CD14-positive monocyte (primary cell): Measurements from ENCODE around the gene LUZP1. TPM values are rescaled to one million over a fixed set of nuclear protein-coding genes. Genes with fewer than 3 reads are reported as not detected.

Experiments
- DNase-seq, 3 donors: peaks; one replicate each; pipeline ENCODE4 v3.0.0-alpha.2; 2011 to 2022
- H2AFZ ChIP-seq: 2 replicates; pipeline ENCODE4 v1.6.0; 2012; ENCODE audit warnings: mild to moderate bottlenecking, low read depth, low read length, inconsistent platforms; ENCODE audit not compliant: insufficient read depth, poor library complexity, severe bottlenecking
- H3K27ac ChIP-seq, 2 donors: 1 replicate in 1 of 2; 2 replicates in 1 of 2; pipeline ENCODE4 v1.5.1; 2012 to 2013; ENCODE audit warnings: low read length in 2 of 2, control low read depth in 1 of 2, inconsistent platforms in 1 of 2, low read depth in 1 of 2, mild to moderate bottlenecking in 1 of 2
- H3K27me3 ChIP-seq, 2 donors: one replicate each; pipeline versions ENCODE4 v1.6.0 to v1.6.1; 2011 to 2013; ENCODE audit warnings: low read length in 2 of 2; ENCODE audit not compliant: control insufficient read depth in 2 of 2, insufficient read depth in 2 of 2
- H3K36me3 ChIP-seq, 2 donors: replicated peaks in 1 of 2; 1 replicate in 1 of 2; 2 replicates in 1 of 2; pipeline versions ENCODE4 v1.5.1 to v1.6.1; 2012 to 2013; ENCODE audit warnings: low read length in 2 of 2, control low read depth in 1 of 2, inconsistent platforms in 1 of 2, mild to moderate bottlenecking in 1 of 2; ENCODE audit not compliant: insufficient read depth in 2 of 2, control insufficient read depth in 1 of 2
- H3K4me1 ChIP-seq, 2 donors: 1 replicate in 1 of 2; 2 replicates in 1 of 2; pipeline versions ENCODE4 v1.5.1 to v1.6.1; 2012 to 2013; ENCODE audit warnings: low read length in 2 of 2, control low read depth in 1 of 2, inconsistent platforms in 1 of 2, mild to moderate bottlenecking in 1 of 2, moderate library complexity in 1 of 2; ENCODE audit not compliant: insufficient read depth in 2 of 2, control insufficient read depth in 1 of 2
- H3K4me2 ChIP-seq: replicated peaks from 2 replicates; pipeline ENCODE3; 2012; ENCODE audit warnings: low read length, moderate library complexity, mild to moderate bottlenecking; ENCODE audit not compliant: poor library complexity, severe bottlenecking; ENCODE audit errors: extremely low read depth
- H3K4me3 ChIP-seq, 3 experiments: fragments of 200-600 bp in 1 of 3; sonication (generic) in 1 of 3; replicated peaks in 1 of 3; 1 replicate in 2 of 3; 2 replicates in 1 of 3; pipeline ENCODE4 v1.5.1; 2011 to 2013; ENCODE audit warnings: low read length in 3 of 3, mild to moderate bottlenecking in 3 of 3, control low read depth in 2 of 3, low read depth in 2 of 3, inconsistent platforms in 1 of 3, moderate library complexity in 1 of 3
- H3K79me2 ChIP-seq: 2 replicates; pipeline ENCODE4 v1.6.0; 2012; ENCODE audit warnings: mild to moderate bottlenecking, control low read depth, inconsistent platforms, low read length, moderate library complexity; ENCODE audit not compliant: insufficient read depth
- H3K9ac ChIP-seq: 2 replicates; pipeline ENCODE4 v1.6.0; 2017; ENCODE audit warnings: low read length, mild to moderate bottlenecking; ENCODE audit not compliant: insufficient read depth, poor library complexity, severe bottlenecking
- H3K9me3 ChIP-seq, 2 donors: replicated peaks in 1 of 2; 1 replicate in 1 of 2; 2 replicates in 1 of 2; pipeline versions ENCODE4 v1.5.1 to v1.6.1; 2012 to 2013; ENCODE audit warnings: low read length in 2 of 2, control low read depth in 1 of 2; ENCODE audit not compliant: control insufficient read depth in 1 of 2, insufficient read depth in 1 of 2
- H4K20me1 ChIP-seq: 2 replicates; pipeline ENCODE4 v1.6.0; 2012; ENCODE audit warnings: mild to moderate bottlenecking, low read length, control low read depth, moderate library complexity; ENCODE audit not compliant: insufficient read depth
- H3K27ac Mint-ChIP-seq, 7 donors: one replicate each; pipeline ENCODE4 v1.8.0; 2020; ENCODE audit warnings: mild to moderate bottlenecking in 7 of 7, mixed read lengths in 7 of 7, moderate library complexity in 6 of 7, inconsistent platforms in 2 of 7
- H3K27me3 Mint-ChIP-seq, 3 donors: one replicate each; pipeline ENCODE4 v1.8.0; 2021 to 2022; ENCODE audit warnings: low read depth in 3 of 3, mild to moderate bottlenecking in 3 of 3, mixed read lengths in 3 of 3, moderate library complexity in 3 of 3, inconsistent platforms in 1 of 3
- H3K36me3 Mint-ChIP-seq, 2 donors: one replicate each; pipeline ENCODE4 v1.8.0; 2020; ENCODE audit warnings: mixed read lengths in 2 of 2, inconsistent platforms in 1 of 2, mild to moderate bottlenecking in 1 of 2
- H3K4me1 Mint-ChIP-seq: one replicate; pipeline ENCODE4 v1.8.0; 2020; ENCODE audit warnings: mild to moderate bottlenecking, mixed read lengths
- H3K4me3 Mint-ChIP-seq, 2 donors: one replicate each; pipeline ENCODE4 v1.8.0; 2020; ENCODE audit warnings: mild to moderate bottlenecking in 2 of 2, mixed read lengths in 2 of 2, moderate library complexity in 1 of 2
- H3K9me3 Mint-ChIP-seq, 7 donors: one replicate each; pipeline ENCODE4 v1.8.0; 2020 to 2022; ENCODE audit warnings: mixed read lengths in 7 of 7, mild to moderate bottlenecking in 6 of 7, moderate library complexity in 6 of 7, inconsistent platforms in 2 of 7
- CTCF ChIP-seq: fragments of 200-600 bp; IDR thresholded peaks from one replicate; pipeline ENCODE4 v1.8.0; 2022; ENCODE audit warnings: antibody characterized with exemption, mild to moderate bottlenecking
- WGBS: methylation state at CpG from one replicate; pipeline ENCODE4 v1.1.5; 2013; ENCODE audit warnings: missing lambda C conversion rate; ENCODE audit not compliant: insufficient coverage; 5-methylcytosine and 5-hydroxymethylcytosine counted together
- intact Hi-C, 2 donors: fragments of 100-400 bp; cut with micrococcal nuclease; formaldehyde crosslinking; loops; one replicate each; pipeline versions ENCODE4 v1.15.0 to v1.15.1; 2023
- polyA plus RNA-seq, 3 donors: library from polyadenylated mRNA; depleted of rRNA in 1 of 3; unstranded in 2 of 3; stranded (reverse) in 1 of 3; fragments of 300-500 nt in 2 of 3; fragments of >200 nt in 1 of 3; fragmentation: Illumina TruSeq in 2 of 3; gene quantifications; 1 replicate in 2 of 3; 2 replicates in 1 of 3; pipeline ENCODE4 v1.2.3, GENCODE V29; 2012 to 2021

Gene LUZP1
- polyA plus RNA-seq, 3 donors, result 4.4 to 8.7 (median 5.8) TPM

DNA sequence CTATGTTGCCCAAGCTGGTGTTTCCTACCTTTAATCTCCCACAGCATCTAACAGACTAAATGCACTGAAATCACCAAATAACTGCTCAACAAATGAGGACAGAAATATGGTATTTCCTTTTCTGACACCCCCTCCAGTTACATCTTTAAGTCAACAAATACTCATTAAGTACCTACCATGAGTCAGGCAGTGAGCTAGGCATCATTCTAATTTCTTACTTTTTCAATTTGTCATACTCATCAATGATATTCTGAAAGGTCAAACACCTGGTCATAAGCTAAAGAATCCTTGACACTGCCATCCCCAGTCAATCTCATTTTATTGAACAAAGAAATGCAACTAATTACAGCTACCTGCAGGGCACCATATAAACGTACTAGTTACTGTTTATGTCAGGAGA is 36.6 kb downstream of the LUZP1 start:
- Histone ChIP-seq H3K9me3 (no peaks in the 10 kb centered on the region), H3K27ac (no peak overlapping the region), H3K4me3 (no peak overlapping the region), H3K4me2 (no peak overlapping the region), H3K27me3 (no peaks in the 10 kb centered on the region), H3K79me2 (peaks cover 28% of the 10 kb centered on the region), H2AFZ (no peak overlapping the region), H3K36me3 (no peaks in the 10 kb centered on the region), H3K9ac (no peak overlapping the region), H4K20me1 (peaks cover 34% of the 10 kb centered on the region), H3K4me1 (no peaks in the 10 kb centered on the region)
- no CpG with 5 or more reads among the region's 1 CpG for whole genome bisulfite sequencing
- Mint-ChIP-seq H3K27ac (no peak overlapping the region), H3K9me3 (no peaks in the 10 kb centered on the region), H3K36me3 (peaks cover under 1 to 5% of the 10 kb centered on the region in 2 donors), H3K27me3 (no peaks in the 10 kb centered on the region), H3K4me3 (no peak overlapping the region), H3K4me1 (peaks cover 1% of the 10 kb centered on the region)
- DNase-seq, result no peak
- intact Hi-C loops, result no loop called here
- no peak for TF ChIP-seq CTCF

DNA sequence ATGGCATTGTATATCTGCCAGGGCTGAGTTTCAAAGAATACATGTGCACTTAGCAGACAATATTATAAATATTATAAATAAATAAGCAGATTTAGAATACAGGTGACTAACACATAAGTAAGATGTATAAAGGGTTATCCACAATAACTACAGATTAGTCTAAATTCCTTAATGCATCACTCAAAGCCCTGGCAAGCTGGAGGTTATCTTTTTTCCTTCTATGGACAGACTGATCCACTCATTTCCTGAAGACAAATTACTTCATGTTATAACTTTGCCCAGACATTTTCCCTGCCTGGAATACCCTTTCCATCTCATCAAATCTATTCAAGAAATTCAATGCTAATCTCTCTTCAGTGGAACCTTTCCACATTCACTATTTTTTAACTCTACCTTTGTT is 38.8 kb downstream of the LUZP1 start:
- no peak for TF ChIP-seq CTCF
- Histone ChIP-seq H3K4me3 (no peak overlapping the region), H3K27ac (no peak overlapping the region), H3K9ac (no peak overlapping the region), H3K36me3 (no peaks in the 10 kb centered on the region), H4K20me1 (peaks cover 35% of the 10 kb centered on the region), H2AFZ (no peak overlapping the region), H3K79me2 (peaks cover 20% of the 10 kb centered on the region), H3K27me3 (no peaks in the 10 kb centered on the region), H3K9me3 (no peaks in the 10 kb centered on the region), H3K4me2 (no peak overlapping the region), H3K4me1 (no peaks in the 10 kb centered on the region)
- intact Hi-C loops, result no loop called here
- no peaks in the 10 kb centered on the region for H3K4me1 Mint-ChIP-seq
- H3K9me3 Mint-ChIP-seq, result no peaks in the 10 kb centered on the region
- H3K27ac Mint-ChIP-seq, result no peak overlapping the region
- DNase-seq, result no peak
- H3K27me3 Mint-ChIP-seq, result no peaks in the 10 kb centered on the region
- no peak overlapping the region for H3K4me3 Mint-ChIP-seq
- peaks cover 0 to 3% of the 10 kb centered on the region in 2 donors for H3K36me3 Mint-ChIP-seq
